Transverse colon (tissue), 4 donors: ENCODE results near the gene TMEM63B. TPM values are rescaled to one million over a fixed set of nuclear protein-coding genes. Genes with fewer than 3 reads are reported as not detected.
"Not testable (repeated sequence)": the region's sequence is repeated elsewhere in the genome, so short reads cannot be mapped to it uniquely, and the experiment has no call there.

Experiments
- DNase-seq: peaks from one replicate; pipeline ENCODE4 v3.0.0-alpha.2; 2019
- H3K27ac ChIP-seq, 4 donors: fragments of 200-600 bp; sonication (generic); 2 replicates each; pipeline ENCODE4 v1.5.1; 2016 to 2018; ENCODE audit warnings: inconsistent platforms in 4 of 4
- H3K27me3 ChIP-seq: fragments of 200-600 bp; sonication (generic); 2 replicates; pipeline ENCODE4 v1.5.1; 2017; ENCODE audit warnings: inconsistent platforms
- H3K36me3 ChIP-seq, 4 donors: fragments of 200-600 bp; sonication (generic); 2 replicates each; pipeline ENCODE4 v1.5.1; 2017 to 2019; ENCODE audit warnings: inconsistent platforms in 4 of 4
- H3K4me1 ChIP-seq, 4 donors: fragments of 200-600 bp; sonication (generic); 2 replicates each; pipeline ENCODE4 v1.5.1; 2017 to 2020; ENCODE audit warnings: inconsistent platforms in 4 of 4
- H3K4me3 ChIP-seq, 4 donors: fragments of 200-600 bp; sonication (generic); 1 replicate in 1 of 4; 2 replicates in 3 of 4; pipeline versions ENCODE4 v1.5.1 to v1.6.1; 2017 to 2019; ENCODE audit warnings: inconsistent platforms in 4 of 4
- H3K9me3 ChIP-seq, 2 donors: fragments of 200-600 bp; sonication (generic); 2 replicates each; pipeline ENCODE4 v1.5.1; 2017 to 2019; ENCODE audit warnings: inconsistent platforms in 2 of 2
- EP300 ChIP-seq: sonication (generic); formaldehyde crosslinking; IDR thresholded peaks from one replicate; pipeline ENCODE4 v1.6.1; 2017; ENCODE audit warnings: antibody characterized with exemption, low read depth
- POLR2A ChIP-seq: fragments of 450-650 bp; IDR thresholded peaks from one replicate; pipeline ENCODE4 v1.6.1; 2016; ENCODE audit warnings: antibody characterized with exemption, mild to moderate bottlenecking, moderate library complexity
- POLR2AphosphoS5 ChIP-seq, 3 donors: sonication (generic); formaldehyde crosslinking; IDR thresholded peaks; one replicate each; pipeline ENCODE4 v1.6.1; 2016; ENCODE audit warnings: antibody characterized with exemption in 3 of 3
- WGBS, 2 donors: methylation state at CpG; one replicate each; pipeline ENCODE4 v1.1.5; 2018; ENCODE audit warnings: low coverage in 1 of 2; 5-methylcytosine and 5-hydroxymethylcytosine counted together
- in situ Hi-C, 4 donors: fragments of 200-750 bp; cut with MboI; loops; one replicate each; pipeline versions ENCODE4 v1.15.0 to v1.15.1; 2017; ENCODE audit warnings: low sequenced_read_pairs in 3 of 4, low pct_ligation_motif_present in 1 of 4, low pct_unique_long_range_greater_than_20kb in 1 of 4
- intact Hi-C: fragments of 100-400 bp; cut with DNase I; formaldehyde crosslinking; loops from one replicate; pipeline ENCODE4 v1.15.1; 2023; ENCODE audit warnings: low total_unique reads
- total RNA-seq, 4 donors: library from RNA; depleted of rRNA; stranded (reverse); fragments of >200 nt; gene quantifications; one replicate each; pipeline ENCODE4 v1.1.0, GENCODE V29; 2016
- TF ChIP-seq, protein P1 (sequence below), 5 experiments: fragments of 200-600 bp in 3 of 5; fragments of 450-650 bp in 2 of 5; sonication (generic) in 3 of 5; IDR thresholded peaks; 1 replicate in 2 of 5; 2 replicates in 3 of 5; pipeline ENCODE4 v1.5.1; 2016 to 2017; ENCODE audit warnings: antibody characterized with exemption in 5 of 5, inconsistent platforms in 3 of 5, mild to moderate bottlenecking in 2 of 5, moderate library complexity in 1 of 5

TMEM63B gene
- total RNA-seq, 4 donors from 2014 or later: 35.0 to 258 (median 89.4) TPM

- intact Hi-C loops: no loop called here
- in situ Hi-C loops: no loop called here
- Histone ChIP-seq H3K4me3 (no peak overlapping the region), H3K36me3 (no peaks in the 10 kb centered on the region), H3K27ac (no peak overlapping the region), H3K27me3 (no peaks in the 10 kb centered on the region), H3K4me1 (peaks cover 0 to 5% (median 0%) of the 10 kb centered on the region in 4 donors), H3K9me3 (no peaks in the 10 kb centered on the region)
- TF ChIP-seq POLR2A (no peak), POLR2AphosphoS5 (IDR thresholded peaks at IDR 0.05) (no peak), EP300 (no peak)
- TF ChIP-seq, protein P1, sequence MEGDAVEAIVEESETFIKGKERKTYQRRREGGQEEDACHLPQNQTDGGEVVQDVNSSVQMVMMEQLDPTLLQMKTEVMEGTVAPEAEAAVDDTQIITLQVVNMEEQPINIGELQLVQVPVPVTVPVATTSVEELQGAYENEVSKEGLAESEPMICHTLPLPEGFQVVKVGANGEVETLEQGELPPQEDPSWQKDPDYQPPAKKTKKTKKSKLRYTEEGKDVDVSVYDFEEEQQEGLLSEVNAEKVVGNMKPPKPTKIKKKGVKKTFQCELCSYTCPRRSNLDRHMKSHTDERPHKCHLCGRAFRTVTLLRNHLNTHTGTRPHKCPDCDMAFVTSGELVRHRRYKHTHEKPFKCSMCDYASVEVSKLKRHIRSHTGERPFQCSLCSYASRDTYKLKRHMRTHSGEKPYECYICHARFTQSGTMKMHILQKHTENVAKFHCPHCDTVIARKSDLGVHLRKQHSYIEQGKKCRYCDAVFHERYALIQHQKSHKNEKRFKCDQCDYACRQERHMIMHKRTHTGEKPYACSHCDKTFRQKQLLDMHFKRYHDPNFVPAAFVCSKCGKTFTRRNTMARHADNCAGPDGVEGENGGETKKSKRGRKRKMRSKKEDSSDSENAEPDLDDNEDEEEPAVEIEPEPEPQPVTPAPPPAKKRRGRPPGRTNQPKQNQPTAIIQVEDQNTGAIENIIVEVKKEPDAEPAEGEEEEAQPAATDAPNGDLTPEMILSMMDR (IDR thresholded peaks at IDR 0.05): no peak
- DNase-seq: no peak
- 93 to 98% methylated on average over 3 of the region's 4 CpGs for WGBS, 2 donors
Observed at GRCh38 chr6:44182911-44183390, 55.6 kb downstream of the TMEM63B start.

DNA sequence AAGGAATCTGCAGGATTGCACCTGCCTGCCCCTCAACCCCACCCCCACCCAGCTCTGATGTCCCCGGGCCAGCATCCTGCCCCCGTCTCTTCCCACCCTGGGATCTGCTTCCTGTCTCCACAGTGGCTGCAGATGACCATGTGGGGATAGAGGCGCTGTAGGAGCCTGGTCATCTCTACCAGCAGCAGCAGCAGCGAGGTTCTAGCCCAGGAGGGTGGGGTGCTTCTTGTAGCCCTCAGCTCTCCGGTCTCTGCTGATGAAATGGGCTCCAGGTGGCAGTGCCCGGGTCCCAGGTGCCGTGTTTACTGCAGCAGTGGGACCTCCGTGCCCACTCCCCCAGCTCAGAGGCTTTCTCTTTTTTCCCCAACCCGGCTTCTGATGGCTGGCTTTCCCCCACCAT, 56.4 kb downstream of the TMEM63B start:
- no peaks in the 10 kb centered on the region for H3K36me3 ChIP-seq
- intact Hi-C loops: no loop called here
- H3K27ac ChIP-seq: no peak overlapping the region
- no peaks in the 10 kb centered on the region for H3K9me3 ChIP-seq
- no peak for TF ChIP-seq EP300
- TF ChIP-seq POLR2AphosphoS5 (IDR thresholded peaks at IDR 0.05): no peak
- no peak for TF ChIP-seq POLR2A
- TF ChIP-seq, protein P1 (IDR thresholded peaks at IDR 0.05): no peak
- DNase-seq: no peak
- in situ Hi-C loops: no loop called here
- no peaks in the 10 kb centered on the region for H3K27me3 ChIP-seq
- no peak overlapping the region for H3K4me3 ChIP-seq
- H3K4me1 ChIP-seq: peaks cover 0 to 5% (median 0%) of the 10 kb centered on the region in 4 donors
- WGBS, 2 donors: 72% methylated on average over 9 of the region's 9 CpGs; no CpG with 5 or more reads in 1 of the 2 donors

- intact Hi-C loops, H3K4me1 ChIP-seq, H3K4me3 ChIP-seq, H3K36me3 ChIP-seq, in situ Hi-C loops, H3K27me3 ChIP-seq, DNase-seq, H3K9me3 ChIP-seq, H3K27ac ChIP-seq: not testable (repeated sequence)
- WGBS, 2 donors: 59 to 78% methylated on average over 4 to 7 of the region's 7 CpGs
Observed at GRCh38 chr6:44185356-44185755, 58.0 kb downstream of the TMEM63B start.

DNA sequence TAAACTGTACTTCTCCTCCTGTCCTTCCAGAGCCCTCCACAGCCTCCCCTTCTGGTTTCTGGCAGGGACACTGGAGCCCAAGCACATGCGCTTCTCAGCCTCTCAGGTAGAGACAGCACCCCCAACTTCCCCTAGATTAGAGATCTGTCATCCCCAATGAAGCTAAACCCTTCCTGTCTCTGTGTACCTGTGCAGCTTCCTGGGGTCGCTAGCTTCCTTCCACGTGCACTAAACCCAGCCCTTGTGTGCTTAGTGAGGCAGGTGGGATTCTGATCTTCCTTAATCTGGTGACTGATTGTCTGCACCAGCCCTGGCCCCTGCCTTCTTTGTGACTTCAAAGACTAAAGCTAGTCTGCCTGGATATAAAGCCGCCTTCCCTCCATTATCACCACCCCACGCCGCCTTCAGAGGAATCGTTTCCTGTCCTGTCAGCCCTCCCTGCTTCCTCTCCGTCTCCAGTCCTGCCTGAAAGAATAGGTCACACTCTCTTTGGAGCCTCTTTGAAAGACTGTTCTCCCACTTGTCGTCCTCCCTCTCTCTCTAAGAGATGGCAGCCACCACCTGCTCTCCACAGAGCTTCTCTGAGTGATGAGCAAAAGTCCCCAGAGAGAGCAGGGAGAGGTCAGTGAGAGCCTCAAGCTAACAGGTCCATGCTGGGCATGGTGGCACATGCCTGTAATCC, 58.7 kb downstream of the TMEM63B start:
- intact Hi-C loops: no loop called here
- Histone ChIP-seq H3K4me3 (no peak overlapping the region), H3K9me3 (no peaks in the 10 kb centered on the region), H3K4me1 (peaks cover 0 to 5% (median 0%) of the 10 kb centered on the region in 4 donors), H3K36me3 (no peaks in the 10 kb centered on the region), H3K27me3 (no peaks in the 10 kb centered on the region), H3K27ac (no peak overlapping the region)
- DNase-seq: no peak
- in situ Hi-C loops: no loop called here
- TF ChIP-seq EP300 (no peak), POLR2AphosphoS5 (IDR thresholded peaks at IDR 0.05) (no peak), POLR2A (no peak)
- TF ChIP-seq, protein P1 (IDR thresholded peaks at IDR 0.05): no peak
- 60% methylated on average over 9 of the region's 9 CpGs; no CpG with 5 or more reads in 1 of the 2 donors for WGBS, 2 donors
